ENCODE results near the gene CRYL1. TPM values are rescaled to one million over a fixed set of nuclear protein-coding genes. Genes with fewer than 3 reads are reported as not detected.

Gene CRYL1
- total and polyA plus RNA-seq, 2 of the 13 experiments (the other 11 are each of a cell fraction or from before 2014, with no cell fraction given): 57.2 to 115 TPM

DNA sequence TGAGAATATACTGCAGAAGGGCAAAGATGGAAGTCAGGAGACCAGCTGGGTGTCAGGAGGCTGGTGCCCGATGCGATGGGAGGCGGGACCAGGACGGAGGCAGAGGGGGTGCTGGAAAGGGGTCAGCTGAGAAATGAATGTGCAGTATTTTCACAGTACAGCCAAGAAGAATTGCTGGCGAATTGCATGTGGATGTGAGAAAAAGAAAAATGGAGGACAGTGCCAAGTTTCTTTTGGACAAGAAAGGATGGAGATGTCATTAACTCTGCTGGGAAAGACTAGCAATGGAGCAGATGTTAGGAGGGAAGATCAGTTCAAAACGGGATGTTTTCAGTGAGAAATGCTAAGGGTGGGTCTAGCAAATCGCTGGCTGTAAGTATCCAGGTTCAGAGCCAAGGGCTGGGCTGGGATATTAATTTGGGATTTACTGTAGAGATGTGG, 7.0 kb downstream of the CRYL1 start:
- Histone ChIP-seq H3K4me3 (replicated peaks in 1 of 3; ENCODE audit: insufficient read depth in 1 of 3, low read depth in 2 of 3, low read length in 3 of 3) (no peak overlapping the region), H4K20me1 (ENCODE audit: insufficient read depth, low read length) (no peaks in the 10 kb centered on the region), H3K4me2 (ENCODE audit: low read depth, low read length) (no peak overlapping the region), H3K9ac (ENCODE audit: insufficient read depth, low read depth, low read length) (no peak overlapping the region), H3K36me3 (replicated peaks in 1 of 2; ENCODE audit: control insufficient read depth in 1 of 2, insufficient read depth in 2 of 2, low read length in 2 of 2) (peaks cover 0 to 4% of the 10 kb centered on the region in 2 experiments; a peak in 2 of 5 replicates), H3K27me3 (ENCODE audit: control insufficient read depth in 1 of 2, insufficient read depth in 2 of 2, low read length in 2 of 2) (no peaks in the 10 kb centered on the region; a peak in 1 of 5 replicates), H3K27ac (ENCODE audit: extremely low read length, insufficient read depth, low read length) (no peak overlapping the region), H3K4me1 (ENCODE audit: insufficient read depth, low read length) (peaks cover 57% of the 10 kb centered on the region), H3K79me2 (ENCODE audit: insufficient read depth, low read length) (peaks cover 16% of the 10 kb centered on the region), H3K9me3 (ENCODE audit: low read length) (no peaks in the 10 kb centered on the region), H2AFZ (ENCODE audit: low read length) (no peak overlapping the region)
- WGBS (ENCODE audit: low lambda C conversion rate): 96% methylated on average over 7 of the region's 7 CpGs
- DNase-seq (ENCODE audit: low spot score) (no peak), ATAC-seq (no peak), FAIRE-seq (no peak)
- TF ChIP-seq ZMYM4 (CRISPR knock-in tag; IDR thresholded peaks at IDR 0.05) (0 out of 2 replicates have a peak, but pooled peaks have one; percentile 6), NFRKB (IDR thresholded peaks at IDR 0.05) (no peak), ZNF598 (CRISPR knock-in tag; IDR thresholded peaks at IDR 0.05; ENCODE audit: borderline replicate concordance) (no peak), ZNF747 (CRISPR knock-in tag; IDR thresholded peaks at IDR 0.05; ENCODE audit: borderline replicate concordance) (no peak)
- in situ Hi-C loops (cut with HindIII; ENCODE audit: extremely low pct_ligation_motif_present, low pct_unique_long_range_greater_than_20kb) (no loop called here), intact Hi-C loops (cut with micrococcal nuclease; ENCODE audit: unreplicated experiment) (no loop called here)
- CTCF ChIA-PET (ENCODE audit: low intra/inter-chr PET ratio, low total read pairs): no interaction called here
- POLR2A ChIA-PET: interaction anchor here (1.2 kb wide), 1 partner anchor 13 kb away, joined by 3 read pairs; no protein-coding TSS in a partner anchor
- BruUV-seq (replicated peaks): no TSS peak

DNA sequence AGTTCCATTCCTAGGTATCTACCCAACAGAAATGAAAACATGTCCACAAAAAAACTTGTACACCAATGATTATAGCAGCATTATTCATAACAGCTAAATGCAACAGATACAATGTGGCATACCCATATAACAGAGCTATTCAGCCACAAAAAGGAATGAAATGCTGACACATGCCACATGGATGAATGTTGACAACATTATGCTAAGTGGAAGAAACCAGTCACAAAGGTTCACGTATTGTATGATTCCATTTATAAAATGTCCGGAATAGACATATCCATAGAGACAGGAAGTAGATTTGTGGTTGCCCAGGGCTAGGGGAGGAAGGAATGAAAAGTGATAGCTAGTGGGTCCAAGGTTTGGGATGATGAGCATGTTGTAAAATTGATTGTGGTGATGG, 10.8 kb downstream of the CRYL1 start:
- H3K9ac ChIP-seq (ENCODE audit: insufficient read depth, low read depth, low read length): no peak overlapping the region
- no peak overlapping the region for H3K4me3 ChIP-seq (replicated peaks in 1 of 3; ENCODE audit: insufficient read depth in 1 of 3, low read depth in 2 of 3, low read length in 3 of 3)
- CTCF ChIA-PET (ENCODE audit: low intra/inter-chr PET ratio, low total read pairs): no interaction called here
- no TSS peak for BruUV-seq (replicated peaks)
- H2AFZ ChIP-seq (ENCODE audit: low read length): no peak overlapping the region
- H3K27me3 ChIP-seq (ENCODE audit: control insufficient read depth in 1 of 2, insufficient read depth in 2 of 2, low read length in 2 of 2): no peaks in the 10 kb centered on the region; a peak in 1 of 5 replicates
- ATAC-seq (no peak), FAIRE-seq (no peak), DNase-seq (ENCODE audit: low spot score) (no peak)
- 96% methylated on average over 2 of the region's 2 CpGs for WGBS (ENCODE audit: low lambda C conversion rate)
- no peaks in the 10 kb centered on the region for H4K20me1 ChIP-seq (ENCODE audit: insufficient read depth, low read length)
- TF ChIP-seq AGO1 (IDR thresholded peaks at IDR 0.05; ENCODE audit: low read depth, low read length, poor library complexity, severe bottlenecking) (no peak), CEBPG (CRISPR knock-in tag; IDR thresholded peaks at IDR 0.05) (no peak), ZNF230 (CRISPR knock-in tag; IDR thresholded peaks at IDR 0.05) (no peak), WIZ (CRISPR knock-in tag; IDR thresholded peaks at IDR 0.05) (no peak), ZNF10 (CRISPR knock-in tag; IDR thresholded peaks at IDR 0.05; ENCODE audit: borderline replicate concordance, low read depth) (no peak), ZNF598 (CRISPR knock-in tag; IDR thresholded peaks at IDR 0.05; ENCODE audit: borderline replicate concordance) (no peak), PITX1 (CRISPR knock-in tag; IDR thresholded peaks at IDR 0.05) (no peak), RAD51 (IDR thresholded peaks at IDR 0.05; ENCODE audit: borderline replicate concordance) (no peak), SIX1 (CRISPR knock-in tag; IDR thresholded peaks at IDR 0.05; ENCODE audit: borderline replicate concordance) (no peak)
- TF ChIP-seq, protein P1, sequence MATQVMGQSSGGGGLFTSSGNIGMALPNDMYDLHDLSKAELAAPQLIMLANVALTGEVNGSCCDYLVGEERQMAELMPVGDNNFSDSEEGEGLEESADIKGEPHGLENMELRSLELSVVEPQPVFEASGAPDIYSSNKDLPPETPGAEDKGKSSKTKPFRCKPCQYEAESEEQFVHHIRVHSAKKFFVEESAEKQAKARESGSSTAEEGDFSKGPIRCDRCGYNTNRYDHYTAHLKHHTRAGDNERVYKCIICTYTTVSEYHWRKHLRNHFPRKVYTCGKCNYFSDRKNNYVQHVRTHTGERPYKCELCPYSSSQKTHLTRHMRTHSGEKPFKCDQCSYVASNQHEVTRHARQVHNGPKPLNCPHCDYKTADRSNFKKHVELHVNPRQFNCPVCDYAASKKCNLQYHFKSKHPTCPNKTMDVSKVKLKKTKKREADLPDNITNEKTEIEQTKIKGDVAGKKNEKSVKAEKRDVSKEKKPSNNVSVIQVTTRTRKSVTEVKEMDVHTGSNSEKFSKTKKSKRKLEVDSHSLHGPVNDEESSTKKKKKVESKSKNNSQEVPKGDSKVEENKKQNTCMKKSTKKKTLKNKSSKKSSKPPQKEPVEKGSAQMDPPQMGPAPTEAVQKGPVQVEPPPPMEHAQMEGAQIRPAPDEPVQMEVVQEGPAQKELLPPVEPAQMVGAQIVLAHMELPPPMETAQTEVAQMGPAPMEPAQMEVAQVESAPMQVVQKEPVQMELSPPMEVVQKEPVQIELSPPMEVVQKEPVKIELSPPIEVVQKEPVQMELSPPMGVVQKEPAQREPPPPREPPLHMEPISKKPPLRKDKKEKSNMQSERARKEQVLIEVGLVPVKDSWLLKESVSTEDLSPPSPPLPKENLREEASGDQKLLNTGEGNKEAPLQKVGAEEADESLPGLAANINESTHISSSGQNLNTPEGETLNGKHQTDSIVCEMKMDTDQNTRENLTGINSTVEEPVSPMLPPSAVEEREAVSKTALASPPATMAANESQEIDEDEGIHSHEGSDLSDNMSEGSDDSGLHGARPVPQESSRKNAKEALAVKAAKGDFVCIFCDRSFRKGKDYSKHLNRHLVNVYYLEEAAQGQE (IDR thresholded peaks at IDR 0.05; ENCODE audit: borderline replicate concordance in 1 of 2, low read depth in 1 of 2, low read length in 2 of 2): no peak
- TF ChIP-seq, protein P2, sequence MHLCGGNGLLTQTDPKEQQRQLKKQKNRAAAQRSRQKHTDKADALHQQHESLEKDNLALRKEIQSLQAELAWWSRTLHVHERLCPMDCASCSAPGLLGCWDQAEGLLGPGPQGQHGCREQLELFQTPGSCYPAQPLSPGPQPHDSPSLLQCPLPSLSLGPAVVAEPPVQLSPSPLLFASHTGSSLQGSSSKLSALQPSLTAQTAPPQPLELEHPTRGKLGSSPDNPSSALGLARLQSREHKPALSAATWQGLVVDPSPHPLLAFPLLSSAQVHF (CRISPR knock-in tag; IDR thresholded peaks at IDR 0.05): no peak
- in situ Hi-C loops (cut with HindIII; ENCODE audit: extremely low pct_ligation_motif_present, low pct_unique_long_range_greater_than_20kb) (no loop called here), intact Hi-C loops (cut with micrococcal nuclease; ENCODE audit: unreplicated experiment) (no loop called here)
- H3K4me2 ChIP-seq (ENCODE audit: low read depth, low read length): no peak overlapping the region
- peaks cover 8% of the 10 kb centered on the region for H3K79me2 ChIP-seq (ENCODE audit: insufficient read depth, low read length)
- no peaks in the 10 kb centered on the region for H3K9me3 ChIP-seq (ENCODE audit: low read length)
- POLR2A ChIA-PET: no interaction called here
- H3K27ac ChIP-seq (ENCODE audit: extremely low read length, insufficient read depth, low read length): no peak overlapping the region
- peaks cover 4 to 33% of the 10 kb centered on the region in 2 experiments; a peak in 4 of 5 replicates for H3K36me3 ChIP-seq (replicated peaks in 1 of 2; ENCODE audit: control insufficient read depth in 1 of 2, insufficient read depth in 2 of 2, low read length in 2 of 2)
- H3K4me1 ChIP-seq (ENCODE audit: insufficient read depth, low read length): peaks cover 21% of the 10 kb centered on the region

Measured in HepG2 (cell line).